Iris pigment epithelial cell (primary cell): Measurements from ENCODE around the gene MAP2.
A peak's percentile ranks its signal among the peaks of the same experiment; 100 is the strongest.
"Not testable (repeated sequence)": the region's sequence is repeated elsewhere in the genome, so short reads cannot be mapped to it uniquely, and the experiment has no call there.

Source experiments
- DNase-seq: peaks from one replicate; pipeline ENCODE4 v3.0.0-alpha.2; 2011; ENCODE audit warnings: low read depth

The MAP2 gene

DNA sequence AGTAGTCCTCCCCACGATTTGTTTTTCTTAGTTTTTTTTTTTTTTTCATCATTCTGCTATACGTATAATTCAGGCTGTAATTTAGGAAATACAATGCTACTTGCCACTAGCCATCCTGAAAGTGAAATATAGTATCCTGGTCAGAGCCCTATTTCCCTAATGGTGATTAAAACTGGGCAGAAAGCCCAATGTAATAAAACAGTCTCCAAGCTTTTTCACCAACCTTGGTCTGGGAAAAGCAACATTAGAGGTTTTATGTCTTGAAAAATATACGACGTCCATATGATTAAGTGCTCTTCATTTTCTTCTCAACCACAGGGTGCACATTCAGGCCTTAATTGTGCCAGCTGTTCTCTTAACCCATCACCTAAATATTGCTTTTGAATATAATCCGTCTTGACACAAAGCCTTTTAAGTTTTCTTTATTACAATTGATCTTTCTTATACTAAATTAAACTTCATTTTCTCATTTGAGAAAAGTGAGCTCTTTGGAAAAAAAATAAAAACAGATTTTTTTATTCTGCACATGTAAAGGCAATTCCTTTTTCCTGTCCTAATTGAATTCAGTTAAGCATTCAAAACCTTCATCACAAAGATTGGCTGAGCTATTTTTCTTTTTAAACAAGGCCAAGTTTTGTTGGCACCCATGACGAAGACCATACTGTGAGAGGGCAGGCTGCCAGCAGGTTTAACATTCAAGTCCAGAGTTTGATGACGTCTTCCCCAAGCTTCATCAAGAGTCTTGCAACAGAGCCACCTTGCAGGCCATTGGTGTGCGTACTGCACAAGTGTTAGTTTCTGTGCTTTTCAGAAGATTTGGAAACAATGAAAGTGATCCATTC lies 52.7 kb downstream of the MAP2 start:
- peak; percentile 78 for DNase-seq

DNA sequence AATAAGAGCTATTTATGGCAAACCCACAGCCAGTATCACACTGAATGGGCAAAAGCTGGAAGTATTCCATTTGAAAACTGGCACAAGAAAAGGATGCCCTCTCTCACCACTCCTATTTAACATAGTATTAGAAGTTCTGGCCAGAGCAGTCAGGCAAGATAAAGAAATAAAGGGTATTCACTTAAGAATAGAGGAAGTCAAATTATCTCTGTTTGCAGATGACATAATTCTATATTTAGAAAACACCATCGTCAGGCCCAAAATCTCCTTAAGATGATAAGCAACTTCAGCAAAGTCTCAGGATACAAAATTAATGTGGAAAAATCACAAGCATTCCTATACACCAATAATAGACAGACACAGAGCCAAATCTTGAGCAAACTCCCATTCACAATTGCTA lies 68.4 kb downstream of the MAP2 start:
- not testable (repeated sequence) for DNase-seq

DNA sequence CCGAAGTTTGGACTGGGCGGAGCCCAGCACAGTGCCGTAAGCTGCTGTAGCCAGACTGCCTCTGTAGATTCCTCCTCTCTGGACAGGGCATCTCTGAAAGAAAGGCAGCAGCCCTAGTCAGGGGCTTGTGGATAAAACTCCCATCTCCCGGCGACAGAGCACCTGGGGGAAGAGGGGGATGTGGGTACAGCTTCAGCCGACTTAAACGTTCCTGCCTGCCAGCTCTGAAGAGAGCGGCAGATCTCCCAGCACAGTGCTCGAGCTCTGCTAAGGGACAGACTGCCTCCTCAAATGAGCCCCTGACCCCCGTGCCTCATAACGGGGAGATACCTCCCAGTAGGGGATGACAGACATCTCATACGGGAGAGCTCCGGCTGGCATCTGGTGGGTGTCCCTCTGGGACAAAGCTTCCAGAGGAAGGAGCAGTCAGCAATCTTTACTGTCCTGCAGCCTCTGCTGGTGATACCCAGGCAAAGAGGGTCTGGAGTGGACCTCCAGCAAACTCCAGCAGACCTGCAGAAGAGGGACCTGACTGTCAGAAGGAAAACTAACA lies 71.3 kb downstream of the MAP2 start:
- not testable (repeated sequence) for DNase-seq

DNA sequence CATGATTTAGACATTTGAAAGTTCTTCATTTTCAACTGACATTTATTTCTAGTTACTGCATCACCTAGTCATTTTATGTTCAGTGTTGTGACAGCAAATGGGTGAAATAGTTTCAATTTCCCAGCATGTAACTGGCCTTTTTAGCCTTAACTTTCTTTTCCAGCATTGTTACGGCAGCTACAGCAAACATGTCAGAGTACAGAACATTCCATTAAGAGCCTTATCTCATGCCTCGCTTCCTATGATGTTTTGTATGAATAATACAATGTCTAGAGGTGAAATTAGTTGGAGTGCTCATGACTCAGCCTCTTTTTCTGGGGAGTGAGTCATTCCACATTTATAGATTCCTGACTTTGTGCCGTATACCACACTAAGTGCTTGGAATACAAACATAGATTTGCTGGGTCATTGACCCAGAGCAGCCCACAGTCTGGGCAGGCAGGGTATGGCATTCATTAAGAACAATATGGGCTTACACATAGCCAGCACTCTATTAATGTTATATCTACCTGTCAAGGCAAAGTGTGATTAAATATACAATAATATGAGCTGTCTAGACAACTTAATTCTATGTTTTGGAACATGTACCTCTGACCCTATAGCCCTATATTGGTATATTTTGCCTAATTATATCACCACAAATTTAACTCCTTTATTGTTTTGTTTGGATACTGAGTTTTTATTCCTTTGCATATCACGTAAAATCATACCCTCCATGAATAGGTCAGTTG lies 72.2 kb downstream of the MAP2 start:
- peak; percentile 98 for DNase-seq

DNA sequence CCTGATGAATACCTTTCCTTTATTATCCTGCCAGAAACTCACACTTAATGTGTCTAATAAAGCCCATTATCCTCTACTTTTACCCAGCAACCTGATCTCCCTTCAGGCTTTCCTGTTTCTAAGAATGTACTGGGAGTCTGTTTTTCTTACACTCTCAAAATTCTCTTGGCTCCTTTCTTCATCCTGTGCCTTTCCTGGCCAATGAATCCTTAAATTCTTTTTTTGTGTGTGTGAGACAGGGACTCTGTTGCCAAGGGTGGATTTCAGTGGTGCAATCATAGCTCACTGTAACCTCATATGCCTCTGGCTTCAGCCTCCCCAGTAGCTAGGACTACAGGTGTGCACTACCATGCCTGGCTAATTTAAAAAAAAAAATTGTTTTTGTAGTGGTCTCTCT lies 72.7 kb downstream of the MAP2 start:
- DNase-seq: peak; percentile 62

DNA sequence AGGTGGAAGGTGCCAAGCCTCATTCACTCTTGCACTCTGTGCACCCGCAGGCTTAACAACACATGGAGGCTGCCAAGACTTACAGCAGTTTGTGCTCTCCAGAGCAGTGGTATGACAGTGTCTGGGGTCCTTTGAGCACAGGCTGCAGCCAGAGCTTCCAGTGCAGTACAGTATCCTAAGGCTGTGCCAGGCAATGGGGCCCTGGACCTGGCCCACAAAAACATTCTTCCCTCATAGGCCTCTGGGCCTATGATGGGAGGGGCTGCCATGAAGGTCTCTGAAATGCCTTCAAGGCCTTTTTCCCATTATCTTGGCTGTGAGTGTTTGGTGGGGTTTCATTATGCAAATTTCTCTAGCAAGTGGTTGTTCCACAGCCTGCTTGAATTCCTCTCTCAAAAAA lies 74.8 kb downstream of the MAP2 start:
- no peak for DNase-seq

DNA sequence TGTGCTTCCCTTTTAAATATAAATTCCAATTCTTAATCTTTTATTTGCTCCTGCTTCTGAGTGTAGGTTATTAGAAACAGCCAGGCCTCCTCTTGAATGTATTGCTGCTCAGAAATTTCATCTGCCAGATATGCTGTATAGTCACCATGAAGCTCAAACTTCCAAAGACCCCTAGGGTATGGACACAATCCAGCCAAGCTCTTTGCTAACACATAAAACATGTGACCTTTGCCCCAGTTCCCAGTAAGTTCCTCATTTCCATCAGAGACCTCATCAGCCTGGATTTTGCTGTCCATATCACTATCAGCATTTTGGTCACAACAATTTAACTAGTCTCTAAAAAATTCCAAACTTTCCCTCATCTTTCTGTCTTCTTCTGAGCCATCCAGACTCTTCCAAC lies 75.2 kb downstream of the MAP2 start:
- peak; percentile 28 for DNase-seq

DNA sequence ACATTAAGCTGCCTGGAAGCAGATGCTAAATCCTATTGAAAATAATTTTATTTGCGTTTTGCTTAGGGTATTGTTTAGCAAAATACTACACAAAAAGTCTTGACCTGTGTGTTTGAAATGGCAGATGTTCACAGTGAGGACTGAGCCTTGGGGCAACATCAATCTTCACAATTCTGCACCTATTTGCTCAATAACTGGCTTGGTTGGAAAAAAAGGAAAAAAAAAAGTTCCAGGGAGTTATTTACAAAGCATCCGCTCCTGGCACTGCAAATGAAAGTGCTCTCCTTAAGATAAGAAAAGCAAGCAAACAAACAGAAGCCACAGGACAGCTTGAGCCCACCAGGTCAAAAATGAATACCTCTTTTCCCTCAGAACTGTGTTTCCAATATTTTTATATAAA lies 77.7 kb downstream of the MAP2 start:
- no peak for DNase-seq

DNA sequence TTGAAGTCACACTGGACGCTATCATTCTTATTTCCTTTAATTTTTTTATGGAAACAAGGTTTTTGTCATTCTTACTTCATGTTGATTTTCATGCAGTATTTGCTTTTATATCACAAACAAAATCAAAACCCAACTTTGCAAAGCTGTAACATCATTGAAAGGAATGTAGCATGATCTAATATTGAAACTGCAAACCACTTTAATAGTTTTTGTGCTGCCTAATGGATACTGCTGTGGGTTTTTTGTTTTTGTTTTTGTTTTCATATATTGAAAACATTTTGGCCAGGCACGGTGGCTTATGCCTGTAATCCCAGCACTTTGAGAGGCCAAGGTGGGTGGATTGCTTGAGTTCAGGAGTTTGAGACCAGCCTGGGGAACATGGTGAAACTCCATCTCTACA lies 81.6 kb downstream of the MAP2 start:
- DNase-seq: no peak

DNA sequence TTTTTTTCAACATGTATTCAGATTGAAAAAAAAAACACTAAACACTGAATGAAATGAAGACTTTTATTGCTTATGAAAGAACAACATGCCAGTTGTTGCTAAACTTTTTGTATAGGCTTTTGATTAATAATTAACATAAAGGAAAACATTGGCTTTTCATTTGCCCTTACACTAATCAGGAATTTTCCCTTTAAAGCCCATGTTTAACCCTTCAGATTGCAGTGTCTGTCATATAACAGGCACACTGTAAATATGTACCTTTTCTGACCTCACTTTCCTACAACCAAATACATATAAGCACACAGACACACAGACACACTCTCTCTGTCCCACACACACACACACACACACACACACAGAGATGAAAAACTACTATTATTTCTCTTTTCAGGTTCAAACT lies 84.4 kb downstream of the MAP2 start:
- no peak for DNase-seq

DNA sequence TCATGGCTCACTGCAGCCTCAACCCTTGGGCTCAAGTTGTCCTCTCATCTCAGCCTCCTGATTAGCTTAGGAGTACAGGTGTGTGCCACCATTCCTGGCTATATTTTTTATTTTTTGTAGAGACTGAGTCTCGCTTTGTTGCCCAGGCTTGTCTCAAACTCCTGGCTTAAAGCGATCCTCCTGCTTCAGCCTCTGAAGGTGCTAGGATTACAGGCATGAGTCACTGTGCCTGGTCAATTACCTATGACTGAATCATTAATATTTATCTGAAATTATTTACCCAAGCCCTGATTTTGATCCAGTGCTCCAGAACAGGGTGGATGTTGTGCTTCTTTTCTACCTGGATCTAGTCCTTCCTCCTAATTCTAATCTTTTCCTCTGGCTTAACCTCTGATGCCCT lies 87.8 kb downstream of the MAP2 start:
- DNase-seq: no peak

DNA sequence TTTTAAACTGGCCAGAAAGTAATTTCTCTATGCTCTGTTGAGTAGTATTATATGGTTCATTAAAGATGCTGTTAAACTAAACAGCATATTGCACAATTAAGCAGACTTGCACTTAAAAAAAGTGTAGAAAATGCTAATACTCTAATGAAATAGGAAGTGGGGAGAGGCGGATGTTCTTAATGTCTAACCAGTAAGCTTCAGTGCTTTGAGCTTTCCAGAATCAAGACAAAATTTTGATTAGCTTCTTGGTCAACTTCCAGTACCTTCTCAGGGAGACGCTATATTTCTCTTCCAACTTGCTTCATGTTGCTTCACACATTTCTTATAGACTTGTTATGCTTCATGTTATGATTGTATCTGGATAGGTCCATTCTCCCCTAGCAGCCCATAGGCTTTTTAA lies 89.1 kb downstream of the MAP2 start:
- DNase-seq: no peak

DNA sequence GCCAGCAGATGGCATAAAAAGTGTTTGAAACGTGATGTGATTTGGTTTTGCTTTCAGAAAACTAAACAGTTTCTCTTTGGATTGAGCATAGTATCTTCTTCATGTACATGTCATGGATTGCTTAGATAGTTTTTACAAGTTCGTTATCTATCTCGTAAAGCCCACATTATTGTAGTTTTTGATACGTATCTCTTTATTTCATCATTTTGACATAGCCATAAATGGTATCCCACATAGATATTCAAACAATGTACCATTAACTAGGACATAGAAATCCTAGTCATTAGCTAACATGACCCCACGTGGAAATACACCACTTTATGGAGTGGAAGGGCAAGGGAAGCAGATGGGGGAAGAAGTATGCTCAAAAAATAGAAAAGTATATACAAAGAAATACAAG lies 93.6 kb downstream of the MAP2 start:
- DNase-seq: no peak

DNA sequence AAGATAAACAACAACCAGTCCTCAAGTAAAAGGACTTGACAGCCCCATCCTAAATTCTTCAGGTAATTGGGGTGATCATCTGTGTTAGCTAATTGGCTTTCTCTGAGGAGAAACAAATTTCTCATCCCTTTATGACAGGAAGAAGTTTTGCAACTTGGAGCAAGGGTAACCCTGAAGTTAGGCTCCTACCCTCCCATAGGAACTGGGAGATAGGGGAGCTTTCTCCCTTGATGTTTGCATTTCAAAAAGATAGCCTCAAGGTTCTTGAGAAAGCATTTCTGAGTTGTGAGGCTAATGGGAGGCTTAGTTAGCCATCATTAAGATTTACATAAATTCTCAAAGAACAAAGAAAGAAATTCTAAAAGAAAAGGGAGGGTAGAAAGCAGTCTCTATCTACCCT lies 95.4 kb downstream of the MAP2 start:
- no peak for DNase-seq

DNA sequence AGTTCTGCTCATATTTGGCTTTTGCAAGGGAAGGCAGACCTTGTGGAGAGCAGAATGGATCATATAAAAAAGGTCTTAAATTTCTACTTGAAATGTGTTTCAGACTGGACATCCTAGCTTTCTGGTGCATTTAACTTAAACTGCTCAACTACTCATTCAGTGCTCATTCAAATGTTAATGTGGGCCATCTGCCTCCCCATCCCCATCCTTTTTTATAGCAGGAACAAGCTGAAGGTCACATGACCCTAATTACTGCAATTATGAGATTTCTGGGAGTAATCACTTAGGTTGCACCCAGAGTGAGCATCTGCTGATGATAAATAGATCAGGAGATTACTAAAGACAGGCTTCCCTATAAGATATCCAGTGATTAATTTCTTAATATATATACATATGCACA lies 96.1 kb downstream of the MAP2 start:
- no peak for DNase-seq

DNA sequence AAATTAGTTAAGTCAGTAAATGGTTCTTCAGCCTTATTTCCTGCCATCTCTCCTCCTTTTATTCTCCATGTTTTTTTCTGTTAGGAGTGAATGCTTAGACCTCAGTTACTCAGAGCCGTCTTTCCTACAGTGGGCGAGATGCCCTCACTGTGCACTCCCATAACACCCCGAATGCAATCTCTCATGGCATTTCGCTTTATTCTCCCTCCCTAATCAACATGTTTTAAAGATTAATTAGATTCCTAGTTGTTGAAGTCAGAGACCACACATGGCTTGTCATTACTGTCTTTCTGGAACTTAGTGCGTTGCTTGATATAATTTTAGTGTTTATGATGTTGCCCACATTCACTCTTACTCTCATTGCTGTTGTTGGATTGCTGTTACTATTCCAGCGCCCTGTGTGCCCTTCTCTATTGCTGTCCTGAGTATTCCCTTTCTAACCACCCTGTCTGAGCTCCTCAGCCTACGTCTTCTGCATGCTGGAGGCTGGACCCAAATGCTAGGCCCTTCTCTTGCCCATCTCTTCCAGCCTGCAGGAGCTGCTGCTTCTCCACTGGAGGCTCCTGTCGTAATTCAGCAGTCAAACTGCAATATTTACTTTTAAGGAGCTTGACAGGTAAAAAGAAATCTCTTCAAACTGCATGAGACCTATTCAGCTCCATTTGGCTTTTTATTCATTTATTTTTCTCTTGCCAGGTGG lies 99.3 kb downstream of the MAP2 start:
- no peak for DNase-seq

DNA sequence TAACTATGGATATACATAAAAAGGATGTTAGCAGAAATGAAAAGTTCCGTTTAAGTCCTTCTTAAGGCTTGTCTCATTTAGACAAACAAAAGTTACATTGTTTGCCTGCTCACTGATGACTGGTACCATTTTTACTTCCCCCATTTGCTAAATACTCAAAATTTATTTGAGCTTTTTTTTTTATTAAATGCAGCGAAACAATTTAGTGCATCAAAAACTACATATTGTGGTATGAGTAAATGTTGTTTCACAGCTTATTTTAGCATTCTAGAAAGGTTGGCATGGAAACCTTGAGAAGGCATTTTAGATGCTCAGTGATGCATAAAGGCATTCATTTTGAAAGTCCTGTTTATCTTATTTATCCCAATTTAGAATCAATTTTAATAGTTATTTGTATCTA lies 100.0 kb downstream of the MAP2 start:
- no peak for DNase-seq

DNA sequence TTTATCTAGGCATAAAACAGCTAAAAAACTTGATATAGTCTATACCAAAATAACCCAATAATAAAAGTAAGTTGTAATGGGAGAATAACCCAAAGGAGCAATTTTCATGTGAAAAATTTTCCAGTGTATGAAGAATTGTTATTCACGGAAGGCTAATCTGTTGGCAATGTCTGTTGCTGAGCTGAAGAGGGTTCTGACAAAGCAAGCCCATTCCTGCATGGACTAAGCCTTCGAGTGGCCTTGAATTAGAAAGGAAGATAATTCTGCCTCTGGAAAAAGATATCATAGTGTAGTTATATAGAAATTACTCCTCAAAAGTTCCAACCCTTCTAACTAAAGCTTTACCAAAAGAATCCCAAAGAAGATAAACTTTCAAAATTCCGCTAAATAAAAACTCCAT lies 101.5 kb downstream of the MAP2 start:
- DNase-seq: peak; percentile 13

DNA sequence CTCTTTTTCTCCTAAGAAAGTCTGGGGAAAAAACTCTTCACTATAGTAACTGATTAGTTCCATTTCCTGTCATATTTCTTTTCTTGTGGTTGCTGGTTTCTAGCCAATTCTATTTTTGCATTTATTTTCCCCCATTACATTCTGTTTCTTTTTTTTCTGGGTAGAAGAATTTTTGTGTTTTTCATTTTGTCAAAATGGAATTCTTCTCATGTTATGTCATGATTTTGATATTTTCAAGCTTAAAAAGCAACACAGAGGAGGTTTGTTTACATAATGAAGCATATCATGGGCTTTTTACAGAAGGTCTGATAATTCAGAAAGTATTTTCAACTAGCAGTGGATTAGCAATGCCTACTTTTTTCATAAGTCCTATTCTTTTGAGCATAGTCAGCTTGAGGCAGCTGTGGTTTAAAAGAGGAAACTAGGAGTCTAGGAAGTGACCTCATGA lies 102.0 kb downstream of the MAP2 start:
- peak; percentile 94 for DNase-seq

DNA sequence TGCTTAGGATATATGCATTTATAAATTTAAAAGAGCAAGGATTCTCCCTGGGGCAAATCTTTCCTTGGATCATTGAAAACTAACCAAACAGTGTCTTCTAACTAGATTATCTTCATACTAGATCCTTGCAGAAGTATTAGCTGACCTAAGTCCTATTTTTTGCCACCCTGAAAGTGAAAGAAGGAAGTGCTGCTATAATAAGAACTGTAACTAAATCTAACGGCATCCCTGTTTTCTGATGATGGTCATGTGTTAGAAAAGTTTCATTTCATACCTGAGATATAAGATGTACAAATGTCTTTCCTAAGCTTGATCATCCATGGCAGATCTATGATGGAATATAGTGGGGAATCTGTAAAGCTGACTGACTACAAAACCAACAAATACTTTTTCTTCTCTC lies 102.7 kb downstream of the MAP2 start:
- peak; percentile 54 for DNase-seq

DNA sequence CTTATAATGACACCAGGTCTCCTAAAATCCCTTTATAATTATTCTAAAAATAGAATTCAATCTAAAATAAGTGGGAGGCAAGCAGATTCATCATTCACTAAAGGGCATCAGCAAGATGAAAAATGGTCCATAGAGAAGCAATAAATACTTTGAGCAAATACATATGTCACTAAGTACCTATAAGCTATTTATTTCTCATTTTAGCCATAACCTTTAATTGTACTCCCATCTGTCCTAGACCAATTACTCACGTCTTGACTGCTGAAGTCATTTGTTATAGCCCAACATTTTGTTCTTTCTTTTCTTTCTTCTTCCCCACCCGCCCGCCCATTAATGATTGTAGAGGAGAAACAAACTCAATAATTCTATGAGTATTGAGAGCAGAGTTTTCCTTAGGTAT lies 105.7 kb downstream of the MAP2 start:
- DNase-seq: no peak

DNA sequence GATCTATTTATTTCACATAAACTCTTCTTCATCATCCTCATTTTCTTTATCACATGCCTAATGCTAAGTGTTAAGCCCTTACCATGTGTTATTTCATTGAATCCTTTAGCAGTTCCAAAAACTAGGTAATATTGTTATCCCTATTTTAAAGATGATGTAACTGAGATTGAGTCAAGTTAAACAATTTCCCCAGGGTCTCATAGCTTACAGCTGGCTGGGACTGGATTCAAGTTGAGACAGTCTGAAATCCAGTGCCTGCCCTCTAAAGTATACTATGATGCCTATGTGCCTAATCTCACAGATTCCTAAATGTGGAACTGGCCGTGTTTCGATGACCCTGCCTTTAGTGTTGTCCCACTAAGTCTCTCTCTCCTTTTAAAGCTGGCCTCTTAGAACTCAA lies 108.5 kb downstream of the MAP2 start:
- no peak for DNase-seq

DNA sequence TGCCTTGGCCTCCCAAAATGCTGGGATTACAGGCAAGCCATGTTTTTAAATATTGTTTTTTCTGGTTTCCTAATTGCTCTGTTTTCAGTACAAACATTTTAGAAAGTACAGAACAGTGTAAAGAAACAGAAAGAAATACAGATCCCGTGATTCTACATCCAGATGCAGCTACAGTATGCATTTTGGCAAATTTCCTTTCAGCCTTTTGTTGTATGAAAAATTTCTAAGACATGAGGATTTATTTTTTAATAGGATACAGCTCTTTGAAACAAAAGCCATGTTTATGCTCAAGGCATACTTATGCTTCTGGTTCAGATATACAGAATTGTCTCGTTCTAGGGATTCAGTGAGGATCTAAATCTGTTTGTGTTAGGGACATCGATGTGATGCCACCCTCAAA lies 109.5 kb downstream of the MAP2 start:
- no peak for DNase-seq
